CD4-positive, alpha-beta T cell (primary cell): ENCODE measurements around the gene STAMBPL1. TPM values are rescaled to one million over a fixed set of nuclear protein-coding genes. Genes with fewer than 3 reads are reported as not detected.

Experiments used
- ATAC-seq: fragments of 200-7000 bp; cut with Tn5 transposase; one replicate; pipeline ENCODE4 v1.10.0; 2022; ENCODE audit warnings: mild to moderate bottlenecking; ENCODE audit not compliant: poor library complexity
- CTCF ChIA-PET: fragments of 350-600 bp; sonication (Branson Sonifier 250); formaldehyde crosslinking; loops from one replicate; lab custom pipeline; 2021; ENCODE audit warnings: antibody characterized with exemption, inconsistent platforms; lab: Charles Lee
- POLR2A ChIA-PET: fragments of 350-600 bp; sonication (Branson Sonifier 250); formaldehyde crosslinking; loops from one replicate; lab custom pipeline; 2021; ENCODE audit warnings: antibody characterized with exemption, inconsistent platforms; lab: Charles Lee
- DNase-seq, 14 experiments: peaks; one replicate each; pipeline ENCODE4 v3.0.0-alpha.2; 2013 to 2020; ENCODE audit warnings: mixed read lengths in 2 of 14
- H3K27ac ChIP-seq, 2 donors: one replicate each; pipeline versions ENCODE4 v1.5.1 to v1.7.0; 2013; ENCODE audit warnings: low read length in 2 of 2, low read depth in 1 of 2, mild to moderate bottlenecking in 1 of 2
- H3K27me3 ChIP-seq, 2 experiments: 1 replicate in 1 of 2; 2 replicates in 1 of 2; pipeline versions ENCODE4 v1.6.1 to v1.7.0; 2013; ENCODE audit warnings: low read length in 2 of 2, control low read depth in 1 of 2, mild to moderate bottlenecking in 1 of 2, moderate library complexity in 1 of 2; ENCODE audit not compliant: insufficient read depth in 2 of 2, control insufficient read depth in 1 of 2
- H3K36me3 ChIP-seq: one replicate; pipeline ENCODE4 v1.6.1; 2013; ENCODE audit warnings: low read length, control low read depth; ENCODE audit not compliant: insufficient read depth
- H3K4me1 ChIP-seq: one replicate; pipeline ENCODE4 v1.6.1; 2013; ENCODE audit warnings: low read length, control low read depth; ENCODE audit not compliant: insufficient read depth
- H3K4me3 ChIP-seq: one replicate; pipeline ENCODE4 v1.5.1; 2013; ENCODE audit warnings: mild to moderate bottlenecking, low read length, moderate library complexity
- H3K9me3 ChIP-seq, 2 experiments: 1 replicate in 1 of 2; 2 replicates in 1 of 2; pipeline versions ENCODE4 v1.6.1 to v1.7.0; 2013; ENCODE audit warnings: low read length in 2 of 2, mild to moderate bottlenecking in 2 of 2, control low read depth in 1 of 2, moderate library complexity in 1 of 2; ENCODE audit not compliant: control insufficient read depth in 1 of 2, insufficient read depth in 1 of 2
- H3K27ac Mint-ChIP-seq: one replicate; pipeline ENCODE4 v1.8.0; 2020; ENCODE audit warnings: mixed read lengths
- H3K27me3 Mint-ChIP-seq: one replicate; pipeline ENCODE4 v1.8.0; 2021; ENCODE audit warnings: mixed read lengths
- H3K36me3 Mint-ChIP-seq: one replicate; pipeline ENCODE4 v1.8.0; 2021; ENCODE audit warnings: low read depth, mixed read lengths
- H3K4me1 Mint-ChIP-seq: one replicate; pipeline ENCODE4 v1.8.0; 2021; ENCODE audit warnings: low read depth, mixed read lengths
- H3K4me3 Mint-ChIP-seq: one replicate; pipeline ENCODE4 v1.8.0; 2020; ENCODE audit warnings: mild to moderate bottlenecking, mixed read lengths
- H3K9me3 Mint-ChIP-seq: one replicate; pipeline ENCODE4 v1.8.0; 2020; ENCODE audit warnings: mixed read lengths
- CTCF ChIP-seq: fragments of 200-600 bp; IDR thresholded peaks from one replicate; pipeline ENCODE4 v1.8.0; 2022; ENCODE audit warnings: antibody characterized with exemption, mild to moderate bottlenecking
- intact Hi-C, 2 experiments: fragments of 100-400 bp; cut with DNase I in 1 of 2; cut with micrococcal nuclease in 1 of 2; formaldehyde crosslinking; loops; one replicate each; pipeline versions ENCODE4 v1.15.1 to v1.9.0; 2023 to 2025; cut with DNase I, micrococcal nuclease
- total RNA-seq, 174 experiments: library from RNA in 2 of 174; stranded (reverse) in 2 of 174; gene quantifications; one replicate each; pipeline ENCODE4 v1.2.3 and lab custom pipeline; 2021 to 2026

The STAMBPL1 gene
- total RNA-seq, 2 experiments from 2014 or later, result 23.7 to 26.7 TPM

GRCh38 chr10:88936656-88937055, 56.6 kb downstream of the STAMBPL1 start:
- peaks cover 11% of the 10 kb centered on the region for H3K4me1 ChIP-seq
- no peak overlapping the region for H3K4me3 Mint-ChIP-seq
- no peak overlapping the region for H3K27ac Mint-ChIP-seq
- no peak for ATAC-seq
- peaks cover 21% of the 10 kb centered on the region for H3K36me3 Mint-ChIP-seq
- H3K27me3 Mint-ChIP-seq, result no peaks in the 10 kb centered on the region
- H3K27ac ChIP-seq, result no peak overlapping the region
- intact Hi-C loops, result loop anchor here in 1 of 2 experiments (5.0 to 10.0 kb wide), 4 partner anchors 46 to 628 kb away; no protein-coding TSS in a partner anchor
- ChIA-PET CTCF (interaction anchor here (0.6 kb wide), 1 partner anchor 112 kb away, joined by 4 read pairs; no protein-coding TSS in a partner anchor), POLR2A (interaction anchor here (0.7 kb wide), 1 partner anchor 235 kb away, joined by 3 read pairs; no protein-coding TSS in a partner anchor)
- no peak for DNase-seq
- H3K27me3 ChIP-seq, result no peaks in the 10 kb centered on the region
- H3K9me3 Mint-ChIP-seq, result no peaks in the 10 kb centered on the region
- H3K4me1 Mint-ChIP-seq, result peaks cover 21% of the 10 kb centered on the region
- no peak overlapping the region for H3K4me3 ChIP-seq
- TF ChIP-seq CTCF, result no peak
- H3K36me3 ChIP-seq, result peaks cover 7% of the 10 kb centered on the region
- H3K9me3 ChIP-seq, result no peaks in the 10 kb centered on the region

GRCh38 chr10:88938039-88938438, 58.0 kb downstream of the STAMBPL1 start:
- H3K9me3 Mint-ChIP-seq, result no peaks in the 10 kb centered on the region
- Histone ChIP-seq H3K9me3 (no peaks in the 10 kb centered on the region), H3K27ac (no peak overlapping the region), H3K4me1 (peaks cover 11% of the 10 kb centered on the region), H3K4me3 (no peak overlapping the region), H3K36me3 (peaks cover 7% of the 10 kb centered on the region), H3K27me3 (no peaks in the 10 kb centered on the region)
- intact Hi-C loops, result loop anchor here in 1 of 2 experiments (5.0 to 10.0 kb wide), 4 partner anchors 44 to 627 kb away; no protein-coding TSS in a partner anchor
- no peak overlapping the region for H3K4me3 Mint-ChIP-seq
- ChIA-PET POLR2A (no interaction called here), CTCF (no interaction called here)
- H3K36me3 Mint-ChIP-seq, result peaks cover 19% of the 10 kb centered on the region
- TF ChIP-seq CTCF, result no peak
- no peaks in the 10 kb centered on the region for H3K27me3 Mint-ChIP-seq
- DNase-seq, result no peak
- peaks cover 15% of the 10 kb centered on the region for H3K4me1 Mint-ChIP-seq
- no peak overlapping the region for H3K27ac Mint-ChIP-seq
- ATAC-seq, result no peak

- CTCF ChIA-PET, result no interaction called here
These were observed 58.9 kb downstream of the STAMBPL1 start for GRCh38 chr10:88938938-88939337.

More at GRCh38 chr10:88938938-88939337, 58.9 kb downstream of the STAMBPL1 start:
- intact Hi-C loops, result loop anchor here in 1 of 2 experiments (5.0 to 10.0 kb wide), 4 partner anchors 43 to 626 kb away; no protein-coding TSS in a partner anchor
- H3K4me3 Mint-ChIP-seq, result no peak overlapping the region
- peaks cover 15% of the 10 kb centered on the region for H3K4me1 Mint-ChIP-seq
- TF ChIP-seq CTCF, result no peak
- Histone ChIP-seq H3K4me1 (peaks cover 11% of the 10 kb centered on the region), H3K27ac (no peak overlapping the region), H3K27me3 (no peaks in the 10 kb centered on the region), H3K36me3 (peaks cover 7% of the 10 kb centered on the region), H3K4me3 (no peak overlapping the region), H3K9me3 (no peaks in the 10 kb centered on the region)
- no peaks in the 10 kb centered on the region for H3K9me3 Mint-ChIP-seq
- H3K27ac Mint-ChIP-seq, result no peak overlapping the region
- H3K36me3 Mint-ChIP-seq, result peaks cover 19% of the 10 kb centered on the region
- ATAC-seq (no peak), DNase-seq (no peak)
- H3K27me3 Mint-ChIP-seq, result no peaks in the 10 kb centered on the region
- POLR2A ChIA-PET, result no interaction called here
